Mucosa of descending colon (tissue), 3 donors: ENCODE measurements around the gene HDAC8. TPM values are rescaled to one million over a fixed set of nuclear protein-coding genes. Genes with fewer than 3 reads are reported as not detected.

ENCODE experiments used
- ATAC-seq: fragments of 200-7000 bp; cut with Tn5 transposase; one replicate; pipeline ENCODE4 v1.9.1; 2020; ENCODE audit warnings: mild to moderate bottlenecking, moderate library complexity
- DNase-seq, 3 donors: peaks; one replicate each; pipeline ENCODE4 v3.0.0-alpha.2; 2020
- H3K36me3 ChIP-seq: fragments of 200-600 bp; one replicate; pipeline ENCODE4 v1.8.0; 2021; ENCODE audit warnings: low read depth, mild to moderate bottlenecking
- H3K4me1 ChIP-seq: fragments of 200-600 bp; one replicate; pipeline ENCODE4 v1.8.0; 2021; ENCODE audit warnings: low read depth, mild to moderate bottlenecking
- H3K4me3 ChIP-seq: fragments of 200-600 bp; one replicate; pipeline ENCODE4 v1.8.0; 2021; ENCODE audit warnings: mild to moderate bottlenecking
- H3K9me3 ChIP-seq: fragments of 200-600 bp; one replicate; pipeline ENCODE4 v1.8.0; 2021; ENCODE audit warnings: mild to moderate bottlenecking
- intact Hi-C, 2 donors: fragments of 100-400 bp; cut with DNase I in 1 of 2; cut with micrococcal nuclease in 1 of 2; formaldehyde crosslinking; loops; one replicate each; pipeline versions ENCODE4 v1.11.0 to v1.11.1; 2022; cut with DNase I, micrococcal nuclease
- total RNA-seq, 3 donors: library from RNA; stranded (reverse); fragmentation: NEBNext Ultra II Directional in 2 of 3; extraction: Animal tissue kit (Norgen Biotek cat#: 25700) in 2 of 3; gene quantifications; one replicate each; pipeline versions ENCODE4 v1.2.1 to v1.2.4, GENCODE V29; 2021 to 2023
- TF ChIP-seq, protein P1 (sequence below): fragments of 200-600 bp; IDR thresholded peaks from one replicate; pipeline ENCODE4 v1.8.0; 2022; ENCODE audit warnings: antibody characterized with exemption, mild to moderate bottlenecking
- donor health status: DM: no; HTN: no; CAD: no; lungs with moderate emphysema.
- donor health status: DM: no; HTN: no; CAD: no.
- donor health status: DM: no; HTN: yes; CAD: no.

The HDAC8 gene
- total RNA-seq, 3 donors from 2014 or later, result 24.4 to 29.4 (median 28.5) TPM

DNA sequence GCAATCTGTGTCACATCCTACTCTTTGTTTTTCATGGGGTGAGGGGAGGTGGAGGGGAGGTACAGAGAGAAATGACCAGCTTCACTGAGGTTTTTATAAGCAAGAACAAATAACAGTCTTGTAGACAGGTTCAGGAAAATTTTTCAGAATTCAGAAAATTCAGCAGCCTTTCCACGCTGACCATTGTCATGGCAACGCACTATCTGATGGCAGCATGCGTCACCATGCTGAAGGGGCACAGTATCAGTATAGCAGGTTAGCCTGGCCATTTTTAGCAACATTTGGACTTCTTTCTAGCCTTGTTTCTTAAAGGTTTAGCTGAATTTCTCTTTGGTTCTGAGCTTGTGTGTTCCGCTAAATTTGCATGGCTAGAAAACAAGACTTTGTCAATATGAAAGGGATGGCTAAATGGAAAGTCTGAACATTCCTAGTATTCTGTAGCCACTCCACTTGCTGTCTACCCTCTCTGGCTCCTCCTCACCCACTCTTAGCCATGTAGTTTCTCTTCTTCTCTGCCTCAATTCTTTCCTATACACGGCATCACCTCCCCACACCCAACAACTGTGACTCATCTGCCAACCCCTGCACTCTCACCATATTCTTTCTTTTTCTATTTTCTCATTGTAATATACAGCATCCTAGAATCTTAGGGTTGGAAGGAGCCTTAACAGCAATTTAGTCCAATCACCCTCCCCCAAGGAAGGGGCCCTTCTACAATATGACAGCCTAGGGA, 224.2 kb downstream of the HDAC8 start:
- H3K4me3 ChIP-seq, result no peak overlapping the region
- DNase-seq (no peak), ATAC-seq (no peak)
- intact Hi-C loops, result no loop called here
- H3K4me1 ChIP-seq, result no peaks in the 10 kb centered on the region
- no peaks in the 10 kb centered on the region for H3K36me3 ChIP-seq
- H3K9me3 ChIP-seq, result no peaks in the 10 kb centered on the region
- TF ChIP-seq, protein P1, sequence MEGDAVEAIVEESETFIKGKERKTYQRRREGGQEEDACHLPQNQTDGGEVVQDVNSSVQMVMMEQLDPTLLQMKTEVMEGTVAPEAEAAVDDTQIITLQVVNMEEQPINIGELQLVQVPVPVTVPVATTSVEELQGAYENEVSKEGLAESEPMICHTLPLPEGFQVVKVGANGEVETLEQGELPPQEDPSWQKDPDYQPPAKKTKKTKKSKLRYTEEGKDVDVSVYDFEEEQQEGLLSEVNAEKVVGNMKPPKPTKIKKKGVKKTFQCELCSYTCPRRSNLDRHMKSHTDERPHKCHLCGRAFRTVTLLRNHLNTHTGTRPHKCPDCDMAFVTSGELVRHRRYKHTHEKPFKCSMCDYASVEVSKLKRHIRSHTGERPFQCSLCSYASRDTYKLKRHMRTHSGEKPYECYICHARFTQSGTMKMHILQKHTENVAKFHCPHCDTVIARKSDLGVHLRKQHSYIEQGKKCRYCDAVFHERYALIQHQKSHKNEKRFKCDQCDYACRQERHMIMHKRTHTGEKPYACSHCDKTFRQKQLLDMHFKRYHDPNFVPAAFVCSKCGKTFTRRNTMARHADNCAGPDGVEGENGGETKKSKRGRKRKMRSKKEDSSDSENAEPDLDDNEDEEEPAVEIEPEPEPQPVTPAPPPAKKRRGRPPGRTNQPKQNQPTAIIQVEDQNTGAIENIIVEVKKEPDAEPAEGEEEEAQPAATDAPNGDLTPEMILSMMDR, result no peak

DNA sequence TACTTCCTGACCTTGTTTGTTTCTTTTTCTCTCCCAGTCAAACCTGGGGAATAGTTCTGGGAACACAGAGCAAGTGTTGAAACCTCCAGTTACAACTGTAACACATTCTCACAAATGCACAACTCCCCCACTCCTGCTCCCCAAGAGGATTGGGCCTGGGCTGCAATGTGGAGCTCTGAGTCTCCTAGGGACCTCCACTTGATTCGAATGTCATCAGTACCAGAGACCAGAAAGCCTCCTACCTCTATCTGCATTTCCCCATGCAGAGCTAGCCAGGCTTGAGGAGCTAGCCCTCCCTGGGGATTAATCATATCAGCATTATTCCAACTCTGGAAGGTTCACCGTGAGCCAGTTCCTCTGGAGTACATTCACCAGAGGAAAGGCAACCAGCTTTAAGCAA, 225.3 kb downstream of the HDAC8 start:
- Histone ChIP-seq H3K4me1 (no peaks in the 10 kb centered on the region), H3K36me3 (no peaks in the 10 kb centered on the region), H3K4me3 (no peak overlapping the region), H3K9me3 (no peaks in the 10 kb centered on the region)
- TF ChIP-seq, protein P1, result no peak
- ATAC-seq, result no peak
- intact Hi-C loops, result no loop called here
- DNase-seq, result no peak

DNA sequence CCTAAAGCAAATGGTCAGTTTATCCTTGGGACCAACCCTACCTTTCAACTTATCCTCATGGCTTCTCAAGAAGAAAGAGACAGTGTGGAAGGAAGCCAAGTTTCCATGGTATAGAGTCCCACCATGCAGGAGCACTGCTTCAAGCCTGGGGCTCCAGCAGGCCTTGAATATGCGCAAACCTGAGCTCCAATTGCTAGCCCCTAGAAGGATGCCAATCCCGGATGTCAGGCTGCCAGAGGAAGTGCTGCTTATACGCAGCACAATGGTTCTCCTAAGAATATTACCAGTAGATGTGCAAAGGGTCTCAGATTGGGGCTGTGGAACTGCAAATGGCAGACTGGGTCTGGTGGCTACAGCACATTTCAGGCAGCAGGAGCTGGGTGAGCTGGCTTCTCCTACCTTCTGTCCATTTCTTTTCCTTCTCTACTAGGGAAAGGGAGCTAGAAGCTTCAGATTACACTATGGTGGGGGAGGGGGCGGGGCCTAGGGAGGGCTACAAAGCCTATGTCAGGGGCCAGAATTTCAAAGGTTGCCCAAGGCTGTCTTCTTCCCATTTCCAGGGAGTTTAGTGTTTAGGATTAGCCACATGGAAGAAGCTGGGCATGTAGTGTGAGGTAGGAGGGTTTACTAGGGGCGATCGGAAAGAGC, 226.2 kb downstream of the HDAC8 start:
- H3K4me1 ChIP-seq, result no peaks in the 10 kb centered on the region
- ATAC-seq (no peak), DNase-seq (no peak)
- TF ChIP-seq, protein P1, result no peak
- H3K4me3 ChIP-seq, result no peak overlapping the region
- H3K9me3 ChIP-seq, result no peaks in the 10 kb centered on the region
- no peaks in the 10 kb centered on the region for H3K36me3 ChIP-seq
- intact Hi-C loops, result no loop called here

DNA sequence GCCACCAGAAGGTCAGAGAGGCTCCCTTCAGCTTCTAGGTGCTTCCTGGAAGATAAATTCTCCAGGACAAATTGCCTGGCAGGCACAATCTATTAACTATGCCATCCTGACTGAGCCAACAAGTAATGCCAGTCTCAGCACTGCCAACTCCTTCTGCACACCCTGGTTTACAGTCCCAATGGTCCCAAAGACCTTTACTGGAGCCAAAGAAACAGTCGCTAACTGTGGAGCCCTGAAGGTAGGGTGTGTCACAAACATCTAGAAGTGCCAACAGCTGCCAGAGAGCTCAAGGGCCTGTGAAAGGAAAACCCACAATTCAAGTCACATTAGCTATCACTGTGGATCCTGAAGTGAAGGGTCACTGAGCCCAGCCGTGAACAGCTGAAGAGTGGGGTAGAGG, 232.0 kb downstream of the HDAC8 start:
- DNase-seq (peak in 1 of 3 donors; percentile 17), ATAC-seq (peak; percentile 17)
- no peaks in the 10 kb centered on the region for H3K4me1 ChIP-seq
- no peaks in the 10 kb centered on the region for H3K9me3 ChIP-seq
- TF ChIP-seq, protein P1, result no peak
- intact Hi-C loops, result no loop called here
- H3K36me3 ChIP-seq, result no peaks in the 10 kb centered on the region
- H3K4me3 ChIP-seq, result no peak overlapping the region

DNA sequence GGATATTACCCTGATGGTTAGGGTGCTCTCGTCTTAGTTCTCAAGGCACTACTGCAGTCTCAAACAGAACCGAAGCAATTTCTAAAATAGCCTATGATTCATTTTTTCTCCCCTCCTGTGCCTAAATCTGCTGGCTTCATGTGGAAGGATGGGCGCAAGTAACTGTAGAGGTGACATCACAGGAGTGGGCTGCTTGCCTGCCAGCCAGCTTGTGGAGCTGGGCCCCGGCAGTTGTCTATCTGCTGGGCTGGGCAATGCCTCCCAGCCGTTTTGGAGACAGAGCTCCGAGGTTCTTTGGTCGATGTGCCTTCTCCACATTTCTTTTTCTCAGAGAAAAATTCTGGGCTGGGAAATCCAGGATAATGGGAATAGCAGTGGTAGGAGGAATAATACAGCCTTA, 232.6 kb downstream of the HDAC8 start:
- ATAC-seq (no peak), DNase-seq (no peak)
- intact Hi-C loops, result no loop called here
- Histone ChIP-seq H3K4me1 (no peaks in the 10 kb centered on the region), H3K36me3 (no peaks in the 10 kb centered on the region), H3K4me3 (no peak overlapping the region), H3K9me3 (no peaks in the 10 kb centered on the region)
- TF ChIP-seq, protein P1, result no peak
